GM18498 (cell line): Measurements from ENCODE around the gene GMEB2.
"Not testable (repeated sequence)": the region's sequence is repeated elsewhere in the genome, so short reads cannot be mapped to it uniquely, and the experiment has no call there.

Source experiments
- ATAC-seq: cut with Tn5 transposase; IDR thresholded peaks from one replicate; pipeline ENCODE4 v1.9.1; 2021; ENCODE audit warnings: mild to moderate bottlenecking, moderate library complexity; ENCODE audit not compliant: unreplicated experiment

Gene GMEB2

DNA sequence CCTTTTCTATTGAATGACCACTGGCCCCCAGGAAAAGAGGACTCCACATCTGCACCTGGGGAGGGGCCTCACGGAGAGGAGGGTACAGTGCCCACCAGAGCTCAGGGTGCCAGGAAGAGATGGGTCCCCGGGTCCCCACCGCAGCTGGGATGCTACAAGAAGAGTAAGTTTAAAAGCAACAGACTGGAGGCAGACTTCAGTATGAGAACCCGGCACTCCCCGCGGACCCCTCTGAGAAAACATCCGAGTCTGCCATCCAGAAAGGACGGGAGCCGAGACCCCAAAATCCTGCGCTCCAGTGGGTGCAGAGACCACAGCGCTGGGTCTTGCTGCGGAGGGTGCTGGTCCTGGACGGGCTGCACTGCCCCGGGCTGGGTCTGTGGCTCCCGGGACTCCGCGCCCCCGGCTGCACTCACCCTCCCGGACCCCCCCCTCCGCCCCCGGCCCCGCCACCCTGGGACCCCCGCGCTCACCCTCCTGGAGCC is 53.2 kb downstream of the GMEB2 start:
- ATAC-seq: no peak

DNA sequence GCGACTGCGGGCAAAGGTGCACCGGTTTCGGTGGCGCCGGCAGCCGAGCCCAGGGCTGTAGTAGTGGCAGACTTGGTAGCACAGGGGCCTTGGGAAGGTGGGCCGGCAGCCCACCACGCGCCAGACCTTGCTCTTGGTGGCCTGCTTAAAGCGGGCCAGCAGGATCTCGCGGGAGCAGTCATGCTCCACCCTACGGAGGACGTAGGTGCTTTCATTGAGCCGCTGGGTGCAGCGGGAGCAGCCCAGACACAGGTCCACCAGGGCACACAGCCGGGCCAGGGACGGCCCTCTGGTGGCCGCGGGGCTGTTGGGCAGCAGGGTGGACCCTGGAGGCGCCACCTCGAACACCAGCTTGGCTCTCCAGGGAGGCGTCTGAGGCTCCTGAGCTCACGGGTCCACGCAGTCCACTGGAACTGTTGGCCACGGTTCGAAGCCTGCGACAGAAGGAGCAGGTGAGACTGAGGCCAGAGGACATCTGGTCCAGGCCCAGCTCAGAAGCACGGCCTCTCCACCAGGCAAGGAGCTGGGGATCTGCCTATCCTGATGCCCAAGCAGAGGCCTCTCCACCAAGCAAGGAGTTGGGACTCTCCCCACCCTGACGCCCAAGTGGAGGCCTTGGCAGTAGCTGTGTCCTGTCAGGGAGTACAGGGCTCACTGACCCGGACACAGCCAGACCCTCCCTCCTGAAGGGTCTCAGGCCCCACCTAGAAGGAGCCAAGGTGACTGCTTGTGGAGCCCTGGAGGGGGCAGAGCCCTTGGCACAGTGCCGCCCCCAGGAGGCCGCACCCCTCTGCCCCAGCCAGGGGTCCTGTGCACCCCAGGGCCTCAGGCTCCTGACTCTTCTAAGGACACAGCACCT is 53.9 kb downstream of the GMEB2 start:
- no peak for ATAC-seq

DNA sequence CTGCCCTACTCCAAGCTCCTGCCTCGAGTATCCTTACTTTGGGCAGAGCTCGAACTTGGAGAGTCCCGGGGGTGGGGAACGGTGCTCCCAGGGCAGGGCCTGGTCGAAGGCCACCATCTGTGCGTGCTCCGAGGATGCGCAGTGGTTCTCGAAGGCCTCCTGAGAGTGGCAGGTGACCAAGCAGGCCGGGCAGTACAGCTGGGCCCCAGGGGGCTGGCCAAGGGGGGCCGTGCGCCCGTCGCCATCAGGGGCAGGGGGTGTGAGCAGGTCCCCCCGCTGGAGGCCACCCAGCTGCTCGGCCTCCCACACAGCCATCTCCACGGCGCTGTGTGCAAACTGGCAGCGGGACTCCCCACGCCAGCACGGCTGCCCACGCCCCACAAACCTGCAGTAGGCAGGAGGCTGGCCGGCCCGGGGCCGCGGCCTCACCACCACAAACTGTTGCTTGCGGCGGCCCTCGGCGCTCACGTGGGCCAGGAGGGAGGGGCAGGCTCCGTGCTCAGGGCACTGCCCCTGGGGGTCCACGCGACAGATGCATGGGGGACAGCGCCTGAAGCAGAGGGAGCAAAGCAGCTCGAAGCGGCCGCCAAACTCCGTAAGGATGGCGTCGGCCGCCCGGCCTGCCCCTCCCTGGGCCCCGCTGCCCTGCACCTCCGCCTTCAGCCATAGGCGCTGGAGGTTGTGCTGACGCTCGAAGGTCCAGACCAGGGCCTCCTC is 54.7 kb downstream of the GMEB2 start:
- ATAC-seq: no peak

DNA sequence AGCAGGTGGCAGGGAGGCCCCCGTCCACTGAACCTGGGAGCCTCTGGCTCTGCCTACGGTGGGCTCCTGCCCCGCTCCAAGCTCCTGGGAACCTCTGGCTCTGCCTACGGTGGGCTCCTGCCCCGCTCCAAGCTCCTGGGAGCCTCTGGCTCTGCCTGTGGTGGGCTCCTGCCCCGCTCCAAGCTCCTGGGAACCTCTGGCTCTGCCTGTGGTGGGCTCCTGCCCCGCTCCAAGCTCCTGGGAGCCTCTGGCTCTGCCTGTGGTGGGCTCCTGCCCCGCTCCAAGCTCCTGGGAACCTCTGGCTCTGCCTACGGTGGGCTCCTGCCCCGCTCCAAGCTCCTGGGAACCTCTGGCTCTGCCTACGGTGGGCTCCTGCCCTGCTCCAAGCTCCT is 55.8 kb downstream of the GMEB2 start:
- ATAC-seq: not testable (repeated sequence)

DNA sequence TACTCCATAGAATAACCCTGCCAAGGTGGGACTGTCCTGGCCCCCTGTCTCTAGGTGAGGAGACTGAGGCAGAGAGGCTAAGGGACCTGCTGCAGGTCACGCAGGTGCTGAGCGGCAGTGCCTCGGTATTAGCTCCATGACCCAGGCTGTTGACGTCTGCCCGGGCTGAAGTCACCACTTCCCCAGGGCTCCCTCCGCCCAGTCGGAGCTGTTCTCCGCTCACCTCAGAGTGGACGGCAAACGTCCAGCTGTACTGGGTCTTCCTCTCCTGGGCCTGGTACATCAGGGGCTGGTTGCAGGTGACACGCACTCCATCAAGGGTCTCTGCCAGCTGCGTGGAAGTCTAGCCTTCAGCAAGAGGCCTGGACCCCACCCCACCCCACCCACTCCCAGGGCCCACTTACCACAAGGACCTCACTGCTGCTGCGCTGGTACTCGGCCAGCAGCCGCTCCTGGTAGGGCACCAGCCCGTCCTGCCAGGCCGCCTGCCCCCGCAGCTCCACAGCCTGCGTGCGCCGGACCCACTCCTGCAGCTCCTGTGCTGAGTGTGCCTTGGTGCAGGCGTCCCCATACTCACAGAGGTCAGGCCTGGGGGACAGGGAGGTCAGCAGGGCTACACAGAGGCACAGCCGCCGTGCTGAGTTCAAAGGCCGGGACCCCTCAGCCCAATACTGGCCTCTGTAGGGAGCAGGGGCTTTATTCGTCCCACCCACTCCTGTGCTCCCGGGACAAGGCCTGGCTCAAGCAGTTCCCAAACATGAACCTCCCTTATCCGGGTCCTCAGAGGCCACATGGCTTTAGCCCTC is 56.4 kb downstream of the GMEB2 start:
- no peak for ATAC-seq

DNA sequence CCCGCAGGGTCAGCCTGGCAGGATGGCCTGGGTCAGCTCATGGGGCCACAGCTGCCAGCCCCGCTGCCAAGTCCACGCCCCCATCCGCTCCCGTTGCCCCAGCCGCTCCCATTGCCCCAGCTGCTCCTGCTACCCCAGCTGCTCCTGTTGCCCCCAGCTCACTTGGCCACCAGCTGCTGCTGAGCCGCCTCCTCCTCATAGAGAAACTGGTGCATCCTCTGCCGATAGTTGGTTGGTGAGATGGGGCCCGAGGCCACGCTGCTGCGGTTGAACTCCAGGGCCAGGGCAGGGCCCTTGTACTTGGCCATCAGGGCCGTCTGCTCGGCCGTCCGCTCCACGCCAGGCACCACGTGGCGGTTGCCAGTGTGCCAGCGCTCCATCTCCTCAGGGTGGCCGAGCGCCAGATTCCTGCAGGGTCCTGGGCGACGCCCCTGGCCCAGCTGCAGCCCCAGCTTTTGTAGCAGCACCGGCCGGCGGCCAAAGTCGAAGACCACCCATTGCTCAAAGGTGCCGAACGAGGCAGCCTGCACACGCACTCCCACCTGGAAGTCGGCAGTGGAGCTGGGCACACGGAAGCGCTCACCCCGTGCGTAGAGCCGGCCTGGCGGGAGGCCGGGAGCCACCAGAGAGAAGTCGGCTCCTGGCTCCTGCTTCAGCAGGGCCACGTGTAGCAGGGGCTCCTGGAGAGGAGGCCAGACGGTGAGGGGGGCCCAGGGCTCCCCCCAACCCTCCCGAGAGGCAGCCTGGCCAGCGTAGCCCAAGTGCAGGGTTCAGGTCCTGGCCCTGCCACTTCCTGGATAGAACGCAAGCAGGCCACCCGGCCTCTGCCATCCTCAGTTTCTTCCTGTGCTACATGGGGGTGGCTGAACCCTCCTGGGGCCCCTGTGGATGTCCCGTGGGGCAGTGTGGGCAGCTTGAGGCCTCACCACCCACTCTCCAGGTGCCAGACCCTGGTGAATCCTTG is 57.6 kb downstream of the GMEB2 start:
- no peak for ATAC-seq

DNA sequence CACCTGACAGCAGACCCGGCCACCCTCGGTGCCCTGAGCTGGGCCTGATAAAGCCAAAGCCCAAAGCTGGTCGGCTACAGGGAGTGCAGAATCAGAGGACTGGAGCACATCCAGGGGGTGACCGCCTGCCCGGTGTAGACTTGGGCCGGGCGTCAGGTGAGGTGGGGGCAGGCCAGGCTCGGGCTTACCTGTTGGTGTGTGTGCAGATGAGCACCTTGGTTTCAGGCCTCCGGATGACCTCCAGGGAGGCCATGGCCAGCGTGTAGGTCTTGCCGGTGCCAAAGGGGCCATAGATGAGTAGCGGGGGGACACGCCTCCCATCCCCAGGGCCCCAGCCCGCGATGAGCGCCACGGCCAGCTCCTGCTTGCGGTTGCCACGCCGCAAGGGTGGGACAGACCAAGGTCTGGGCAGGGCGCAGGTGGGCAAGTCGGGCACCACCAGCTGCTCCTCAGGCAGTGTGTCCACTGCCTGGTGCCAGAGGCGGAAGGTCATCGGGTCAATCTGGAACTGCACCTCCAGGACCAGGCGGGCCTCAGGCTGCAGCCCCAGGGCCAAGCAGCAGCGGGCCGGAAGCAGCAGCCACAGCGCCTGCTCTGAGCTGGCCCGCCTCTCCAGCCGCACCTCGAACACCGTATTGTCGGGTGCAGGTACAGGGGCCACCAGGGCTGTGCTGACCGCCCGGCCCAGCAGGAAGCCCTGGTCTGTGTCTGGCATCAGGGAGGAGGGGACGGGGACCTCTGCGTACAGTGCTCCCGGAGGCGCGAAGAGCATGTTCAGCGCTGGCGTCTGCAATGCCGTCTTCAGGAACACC is 58.5 kb downstream of the GMEB2 start:
- ATAC-seq: peak; percentile 32

DNA sequence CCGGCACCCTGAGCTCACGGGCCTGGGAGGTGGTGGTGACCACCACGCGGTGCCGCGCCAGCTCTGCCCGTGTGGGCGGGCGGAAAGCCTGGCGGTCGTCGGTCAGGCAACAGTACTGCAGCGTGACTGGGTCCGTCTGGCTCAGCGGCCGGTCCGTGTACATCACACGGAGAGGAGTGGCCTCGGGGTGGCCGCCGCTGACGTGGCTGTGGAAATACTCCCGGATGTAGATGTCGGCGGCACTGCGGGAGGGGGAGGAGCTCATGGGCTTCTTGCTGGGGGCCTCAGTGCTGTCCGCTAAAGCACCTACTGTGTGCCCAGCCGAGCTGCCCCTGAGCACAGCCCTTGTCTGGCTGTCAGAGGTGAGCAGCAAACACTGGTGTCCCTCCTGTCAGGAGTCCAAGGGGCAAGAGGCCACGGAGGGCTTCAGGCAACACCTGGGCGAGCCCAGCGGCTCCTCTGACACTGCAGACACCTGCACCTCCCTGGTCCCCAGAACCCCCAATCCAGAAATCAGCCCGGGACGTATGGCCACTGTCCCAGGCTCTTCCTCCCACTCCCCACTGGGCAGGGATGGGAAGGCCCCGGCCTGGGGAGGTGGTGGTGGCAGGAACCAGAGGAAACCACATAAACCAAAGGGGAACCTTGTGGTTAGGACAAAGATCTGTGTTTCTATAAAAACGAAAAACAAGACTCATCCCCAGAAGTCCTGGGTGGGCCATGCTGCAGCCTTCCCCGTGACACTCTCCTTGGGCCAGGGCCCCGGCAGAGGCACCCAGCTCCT is 59.3 kb downstream of the GMEB2 start:
- ATAC-seq: peak; percentile 67

DNA sequence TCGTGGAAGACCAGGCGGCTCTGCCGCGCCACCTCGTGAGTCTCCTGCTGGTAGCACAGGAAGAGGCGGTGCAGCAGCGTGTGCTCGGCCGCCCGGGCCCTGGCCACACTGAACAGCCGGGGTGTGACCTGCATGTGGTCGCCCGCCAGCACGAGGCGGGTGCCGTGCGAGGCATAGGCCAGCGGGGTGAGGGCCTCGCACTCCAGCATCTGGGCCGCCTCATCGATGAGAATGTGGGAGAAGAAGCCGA is 59.8 kb downstream of the GMEB2 start:
- ATAC-seq: no peak

DNA sequence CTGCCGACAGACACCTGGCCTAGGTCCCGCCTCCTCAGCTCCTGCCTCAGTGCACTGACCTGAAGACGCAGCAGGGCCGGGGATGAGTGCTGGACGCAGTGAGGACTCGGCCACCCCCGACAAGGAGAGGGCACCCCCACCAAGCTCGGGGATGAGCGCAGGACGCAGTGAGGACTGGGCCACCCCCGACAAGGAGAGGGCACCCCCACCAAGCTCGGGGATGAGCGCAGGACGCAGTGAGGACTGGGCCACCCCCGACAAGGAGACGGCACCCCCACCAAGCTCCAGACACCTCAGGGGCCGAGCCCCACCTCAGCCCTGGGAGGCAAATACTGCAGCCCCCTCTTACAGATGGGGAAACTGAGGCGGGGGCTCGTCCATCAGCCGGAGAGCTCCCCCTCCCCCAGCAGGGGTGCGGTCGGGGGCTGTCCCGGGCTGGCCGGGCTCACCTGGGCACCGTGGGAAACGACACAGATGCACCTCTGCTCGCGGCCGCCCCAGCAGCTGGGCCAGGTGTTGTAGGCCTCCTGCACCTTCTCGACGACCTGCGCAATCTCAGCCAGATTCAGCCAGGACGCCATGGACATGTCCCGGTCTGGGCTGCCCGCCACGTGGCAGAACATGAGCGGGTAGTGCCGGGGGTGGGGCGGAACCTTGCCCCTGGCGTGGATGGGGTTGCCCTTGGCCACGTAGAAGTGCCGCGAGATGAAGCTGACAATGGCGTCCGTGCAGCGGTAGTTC is 60.3 kb downstream of the GMEB2 start:
- no peak for ATAC-seq

DNA sequence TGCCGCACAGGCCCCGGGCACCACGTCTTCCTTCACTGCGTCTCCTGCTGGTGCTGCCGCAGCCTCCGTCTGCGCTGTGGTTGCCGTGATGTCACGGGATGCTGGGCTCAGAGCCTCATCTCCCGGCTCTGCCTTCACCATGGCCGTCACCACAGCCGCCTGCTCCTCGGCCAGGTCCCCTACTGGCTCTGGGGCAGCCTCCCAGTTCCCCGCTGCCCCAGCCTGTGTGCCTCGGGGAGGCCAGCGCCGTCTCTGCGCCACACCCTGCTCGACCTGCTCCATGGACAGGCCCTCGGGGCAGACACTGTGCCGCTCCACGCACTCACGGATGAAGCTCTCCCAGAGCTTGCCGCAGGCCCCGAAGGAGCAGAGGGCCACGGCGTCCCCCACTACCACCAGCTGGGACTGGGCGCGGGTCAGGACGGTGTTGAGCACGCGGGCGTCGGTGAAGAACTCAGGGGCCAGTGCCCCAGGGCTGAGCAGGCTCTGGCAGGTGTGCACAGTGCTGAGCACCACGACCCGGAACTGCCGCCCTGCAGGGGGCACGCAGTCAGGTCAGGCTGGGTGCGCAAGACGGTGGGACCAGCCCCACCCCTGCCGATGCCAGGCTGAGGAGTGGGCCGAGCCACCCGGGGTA is 61.1 kb downstream of the GMEB2 start:
- no peak for ATAC-seq

DNA sequence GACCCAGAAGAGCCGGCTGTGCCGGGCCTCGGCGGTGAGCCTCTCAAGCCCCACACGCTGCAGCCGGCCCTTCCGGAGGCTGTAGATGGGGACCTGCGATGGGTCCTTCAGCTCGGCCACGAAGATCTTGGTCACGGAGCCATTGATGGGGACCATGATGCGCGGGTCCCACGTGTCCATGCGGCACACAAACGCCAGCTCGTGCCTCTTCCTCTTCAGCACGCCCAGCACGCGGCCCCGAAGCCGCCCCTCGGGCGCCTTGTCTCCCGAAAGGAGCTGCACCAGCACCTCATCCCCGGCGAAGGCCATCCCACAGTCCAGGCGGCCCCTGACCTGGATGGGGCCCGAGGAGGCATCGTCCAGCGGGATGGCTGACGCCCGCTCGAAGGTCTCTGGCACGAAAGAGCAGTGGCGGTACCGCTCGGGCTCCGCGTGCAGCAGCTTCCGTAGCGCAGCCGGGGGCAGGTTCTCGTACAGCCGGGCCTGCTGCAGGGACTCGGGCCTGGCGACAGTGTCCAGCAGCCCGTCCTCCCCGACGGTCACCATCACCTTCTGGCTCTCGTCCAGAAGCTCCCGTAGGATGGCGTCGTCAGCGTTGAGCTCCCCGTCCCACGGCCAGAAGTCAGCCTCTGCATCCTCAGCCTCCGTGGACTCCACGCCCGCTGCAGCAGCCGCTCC is 61.7 kb downstream of the GMEB2 start:
- ATAC-seq: no peak

DNA sequence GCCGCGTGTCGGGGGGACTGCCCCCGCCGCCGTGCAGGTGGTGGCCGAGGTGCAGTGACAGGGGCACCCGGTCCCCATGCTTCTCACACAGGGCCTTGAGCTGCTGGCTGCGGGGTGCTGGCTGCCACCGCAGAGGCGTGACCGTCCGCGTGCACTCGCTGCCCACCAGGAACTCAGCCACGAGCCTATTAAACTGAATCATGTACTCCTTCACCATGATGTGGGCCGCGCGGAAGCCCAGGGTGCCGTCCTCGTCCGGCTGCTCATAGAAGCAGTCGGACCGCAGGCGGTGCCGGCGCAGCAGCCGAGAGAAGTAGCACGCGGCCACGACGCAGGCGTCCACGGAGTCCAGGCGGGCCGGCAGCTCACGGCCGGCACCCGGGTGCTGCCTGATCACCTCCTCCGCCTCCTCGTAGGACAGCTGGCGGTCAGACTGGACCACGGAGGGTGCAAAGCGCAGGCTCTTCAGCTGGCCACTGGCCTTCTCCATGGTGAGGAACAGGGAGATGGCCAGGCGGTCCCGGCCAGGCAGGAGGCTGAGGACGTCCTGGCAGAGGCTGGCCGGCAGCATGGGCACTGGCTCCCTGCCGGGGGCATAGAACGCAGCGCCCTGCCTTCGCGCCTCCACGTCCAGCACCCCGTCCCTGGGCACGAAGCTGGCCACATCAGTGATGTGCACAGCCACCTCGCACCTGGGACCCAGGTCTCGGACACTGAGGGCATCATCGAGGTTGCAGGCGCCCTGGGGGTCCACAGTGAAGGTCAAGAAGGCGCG is 62.7 kb downstream of the GMEB2 start:
- ATAC-seq: no peak

DNA sequence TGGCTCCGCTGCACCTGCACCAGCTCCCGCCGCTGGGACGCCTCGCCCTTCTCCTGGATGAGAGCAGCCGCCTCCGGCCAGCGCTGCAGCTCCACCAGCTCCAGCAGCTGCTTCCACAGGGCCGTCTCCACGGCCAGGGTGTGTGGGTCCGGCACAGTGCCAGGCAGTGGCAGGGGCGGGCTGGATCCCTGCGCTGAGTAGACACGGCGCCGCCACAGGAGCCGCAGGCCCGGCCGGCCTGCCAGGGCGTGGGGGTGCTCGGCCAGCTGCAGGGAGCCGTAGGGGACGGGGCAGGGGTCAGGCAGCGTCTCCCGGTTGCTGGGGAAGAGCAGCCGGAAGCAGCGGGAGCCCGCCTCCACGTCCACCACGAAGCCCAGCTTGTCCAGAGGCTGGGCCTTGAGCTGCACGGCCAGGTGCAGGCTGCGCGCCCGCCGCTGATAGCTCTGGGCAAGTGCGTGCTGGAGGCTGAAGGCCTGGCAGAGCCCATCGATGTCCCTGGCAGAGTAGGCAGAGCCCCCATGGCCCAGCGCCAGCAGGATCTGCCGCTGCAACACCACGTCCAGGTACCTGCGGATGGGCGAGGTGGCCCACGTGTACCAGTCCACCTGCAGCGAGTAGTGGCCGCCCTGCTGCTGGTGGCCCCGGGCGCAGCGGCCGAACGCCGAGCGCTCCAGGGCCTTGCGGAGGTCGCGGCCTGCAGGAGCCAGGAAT is 63.5 kb downstream of the GMEB2 start:
- no peak for ATAC-seq

DNA sequence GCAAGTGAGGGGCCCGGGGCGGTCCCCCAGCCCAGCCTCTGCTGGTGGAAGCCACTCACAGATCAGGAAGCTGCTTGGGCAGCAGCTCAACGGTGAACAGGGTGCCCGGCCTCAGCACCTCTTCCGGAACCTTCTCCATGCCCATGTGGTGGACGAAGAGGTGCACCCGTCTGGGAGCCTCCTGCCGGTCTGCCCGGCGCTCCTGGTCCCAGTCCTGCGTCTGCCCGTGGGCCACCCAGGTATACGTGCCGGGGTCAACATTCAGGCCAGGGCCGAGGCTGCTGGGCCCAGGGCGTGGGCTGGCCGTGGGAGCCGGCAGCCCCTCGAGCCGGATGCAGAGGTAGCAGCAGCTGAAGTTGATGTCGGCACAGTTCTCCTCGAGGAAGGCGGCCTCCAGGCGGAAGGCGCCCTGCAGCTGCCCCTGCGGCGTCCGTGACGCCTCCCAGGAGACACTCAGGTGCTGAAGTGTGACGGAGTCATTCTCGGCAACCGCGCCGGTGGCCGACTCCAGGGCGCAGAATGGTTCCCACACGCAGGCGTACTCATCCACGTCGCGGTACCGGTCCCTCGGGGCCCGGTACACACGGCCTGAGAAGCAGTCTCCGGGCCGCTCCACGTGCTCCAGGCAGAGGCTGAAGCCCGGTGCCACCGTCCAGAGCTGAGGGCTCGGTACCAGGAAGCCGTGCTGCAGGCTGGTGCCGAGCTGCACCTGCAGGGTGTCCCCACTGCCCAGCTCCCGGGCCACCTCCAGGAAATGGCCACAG is 64.3 kb downstream of the GMEB2 start:
- no peak for ATAC-seq
